ENCODE measurements around the gene CPLX1. TPM values are rescaled to one million over a fixed set of nuclear protein-coding genes. Genes with fewer than 3 reads are reported as not detected.

The CPLX1 gene
- total RNA-seq, 1 experiment from 2014 or later = 3.9 TPM

GRCh38 chr4:747546-748170 is 78.3 kb downstream of the CPLX1 start:
- intact Hi-C loops (cut with micrococcal nuclease; ENCODE audit: unreplicated experiment) = loop anchor here (10.0 kb wide), 1 partner anchor 143 kb away; no protein-coding TSS in a partner anchor
- BruUV-seq (replicated peaks) = no TSS peak
- POLR2A ChIA-PET (ENCODE audit: unreplicated experiment) = no interaction called here

GRCh38 chr4:744212-744841 is 81.6 kb downstream of the CPLX1 start:
- no peaks in the 10 kb centered on the region for H3K27me3 ChIP-seq (ENCODE audit: insufficient read depth, low read depth)
- no peak overlapping the region for H2AFZ ChIP-seq
- no peaks in the 10 kb centered on the region for H3K9me3 ChIP-seq (ENCODE audit: insufficient read depth, low read depth)
- peaks cover 18% of the 10 kb centered on the region; the same call in 1 of the 2 replicates for H3F3A ChIP-seq (ENCODE audit: insufficient read depth, low read depth)
- no peak for DNase-seq
- no peak overlapping the region for H3K4me3 ChIP-seq
- no peaks in the 10 kb centered on the region for H3K79me2 ChIP-seq (ENCODE audit: low read depth)
- H4K20me1 ChIP-seq (ENCODE audit: insufficient read depth) = peaks cover 8% of the 10 kb centered on the region
- POLR2A ChIA-PET (ENCODE audit: unreplicated experiment) = no interaction called here
- TF ChIP-seq CTCF (conservative IDR thresholded peaks at IDR 0.05) (no peak), EZH2 (IDR thresholded peaks at IDR 0.05; ENCODE audit: low read depth) (no peak)
- no peak overlapping the region for H3K4me2 ChIP-seq
- no TSS peak for BruUV-seq (replicated peaks)
- no peaks in the 10 kb centered on the region for H3K9me2 ChIP-seq (ENCODE audit: insufficient read depth)
- intact Hi-C loops (cut with micrococcal nuclease; ENCODE audit: unreplicated experiment) = loop anchor here (10.0 kb wide), 1 partner anchor 140 kb away; no protein-coding TSS in a partner anchor
- H3K4me1 ChIP-seq (replicated peaks; ENCODE audit: insufficient read depth) = no peaks in the 10 kb centered on the region
- H3K36me3 ChIP-seq (ENCODE audit: low read depth) = no peaks in the 10 kb centered on the region
- CTCF ChIA-PET = no interaction called here
- no peak overlapping the region for H3K27ac ChIP-seq

More at GRCh38 chr4:747546-748170, 78.3 kb downstream of the CPLX1 start:
- peaks cover 16% of the 10 kb centered on the region for H4K20me1 ChIP-seq (ENCODE audit: insufficient read depth)
- H3K79me2 ChIP-seq (ENCODE audit: low read depth) = no peaks in the 10 kb centered on the region
- H3F3A ChIP-seq (ENCODE audit: insufficient read depth, low read depth) = peaks cover 20% of the 10 kb centered on the region; the same call in 1 of the 2 replicates
- H3K9me3 ChIP-seq (ENCODE audit: insufficient read depth, low read depth) = no peaks in the 10 kb centered on the region
- H3K4me3 ChIP-seq = no peak overlapping the region
- no peak for DNase-seq
- H3K36me3 ChIP-seq (ENCODE audit: low read depth) = no peaks in the 10 kb centered on the region
- CTCF ChIA-PET = no interaction called here
- no peak overlapping the region for H3K4me2 ChIP-seq
- TF ChIP-seq EZH2 (IDR thresholded peaks at IDR 0.05; ENCODE audit: low read depth) (no peak), CTCF (conservative IDR thresholded peaks at IDR 0.05) (no peak)
- no peak overlapping the region for H3K27ac ChIP-seq
- H3K9me2 ChIP-seq (ENCODE audit: insufficient read depth) = no peaks in the 10 kb centered on the region
- no peak overlapping the region for H2AFZ ChIP-seq
- H3K4me1 ChIP-seq (replicated peaks; ENCODE audit: insufficient read depth) = no peaks in the 10 kb centered on the region
- H3K27me3 ChIP-seq (ENCODE audit: insufficient read depth, low read depth) = no peaks in the 10 kb centered on the region

GRCh38 chr4:743463-744211 is 82.3 kb downstream of the CPLX1 start:
- no peaks in the 10 kb centered on the region for H3K4me1 ChIP-seq (replicated peaks; ENCODE audit: insufficient read depth)
- no peaks in the 10 kb centered on the region for H3K79me2 ChIP-seq (ENCODE audit: low read depth)
- intact Hi-C loops (cut with micrococcal nuclease; ENCODE audit: unreplicated experiment) = loop anchor here (10.0 kb wide), 1 partner anchor 139 kb away; no protein-coding TSS in a partner anchor
- no peak for TF ChIP-seq CTCF (conservative IDR thresholded peaks at IDR 0.05)
- no peak for TF ChIP-seq EZH2 (IDR thresholded peaks at IDR 0.05; ENCODE audit: low read depth)
- no peaks in the 10 kb centered on the region for H3K27me3 ChIP-seq (ENCODE audit: insufficient read depth, low read depth)
- H3K4me2 ChIP-seq = no peak overlapping the region
- H3K27ac ChIP-seq = no peak overlapping the region
- no peaks in the 10 kb centered on the region for H3K9me2 ChIP-seq (ENCODE audit: insufficient read depth)
- no peak overlapping the region for H2AFZ ChIP-seq
- H3K36me3 ChIP-seq (ENCODE audit: low read depth) = no peaks in the 10 kb centered on the region
- BruUV-seq (replicated peaks) = no TSS peak
- H3K9me3 ChIP-seq (ENCODE audit: insufficient read depth, low read depth) = no peaks in the 10 kb centered on the region
- peaks cover 8% of the 10 kb centered on the region for H4K20me1 ChIP-seq (ENCODE audit: insufficient read depth)
- CTCF ChIA-PET = no interaction called here
- no peak overlapping the region for H3K4me3 ChIP-seq
- POLR2A ChIA-PET (ENCODE audit: unreplicated experiment) = interaction anchor here (0.6 kb wide), 1 partner anchor 603 kb away, joined by 3 read pairs; no protein-coding TSS in a partner anchor
- H3F3A ChIP-seq (ENCODE audit: insufficient read depth, low read depth) = peaks cover 18% of the 10 kb centered on the region; the same call in 1 of the 2 replicates
- no peak for DNase-seq

Data from PC-9 (cell line).